ENCODE data around the gene SEC24C. TPM values are rescaled to one million over a fixed set of nuclear protein-coding genes. Genes with fewer than 3 reads are reported as not detected.

SEC24C gene
- polyA plus RNA-seq, 4 donors, result 54.4 to 70.3 (median 66.7) TPM

- no peak for DNase-seq (ENCODE audit: low read depth in 4 of 4, low spot score in 3 of 4)
Measured at GRCh38 chr10:73809061-73809818, 65.1 kb downstream of the SEC24C start.

- no peak for DNase-seq (ENCODE audit: low read depth in 4 of 4, low spot score in 3 of 4)
Measured at GRCh38 chr10:73810358-73810734, 66.2 kb downstream of the SEC24C start.

GRCh38 chr10:73810735-73811465, 66.7 kb downstream of the SEC24C start:
- no peak for DNase-seq (ENCODE audit: low read depth in 4 of 4, low spot score in 3 of 4)

GRCh38 chr10:73812657-73813056, 68.5 kb downstream of the SEC24C start:
- no peak for DNase-seq (ENCODE audit: low read depth in 4 of 4, low spot score in 3 of 4)

DNA sequence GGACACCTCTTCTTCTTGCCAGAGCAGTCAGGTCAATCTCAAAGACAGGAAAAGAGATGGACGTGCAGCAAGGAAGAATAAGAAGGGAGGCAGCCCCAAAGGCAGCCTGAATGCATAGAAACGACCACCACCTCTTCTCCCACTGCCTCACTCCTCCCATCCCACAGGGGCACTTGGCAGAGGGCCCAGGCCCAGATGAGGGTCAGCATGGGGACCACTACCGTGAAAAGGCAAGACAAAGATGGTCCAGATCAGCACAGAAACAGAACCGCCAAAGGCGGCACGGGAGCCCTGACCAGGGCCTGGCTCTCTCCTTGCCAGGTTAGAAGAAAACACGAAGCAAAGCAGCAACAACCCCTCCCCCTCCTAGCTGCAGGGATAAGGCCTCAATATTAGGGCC, 69.2 kb downstream of the SEC24C start:
- no peak for DNase-seq (ENCODE audit: low read depth in 4 of 4, low spot score in 3 of 4)

DNA sequence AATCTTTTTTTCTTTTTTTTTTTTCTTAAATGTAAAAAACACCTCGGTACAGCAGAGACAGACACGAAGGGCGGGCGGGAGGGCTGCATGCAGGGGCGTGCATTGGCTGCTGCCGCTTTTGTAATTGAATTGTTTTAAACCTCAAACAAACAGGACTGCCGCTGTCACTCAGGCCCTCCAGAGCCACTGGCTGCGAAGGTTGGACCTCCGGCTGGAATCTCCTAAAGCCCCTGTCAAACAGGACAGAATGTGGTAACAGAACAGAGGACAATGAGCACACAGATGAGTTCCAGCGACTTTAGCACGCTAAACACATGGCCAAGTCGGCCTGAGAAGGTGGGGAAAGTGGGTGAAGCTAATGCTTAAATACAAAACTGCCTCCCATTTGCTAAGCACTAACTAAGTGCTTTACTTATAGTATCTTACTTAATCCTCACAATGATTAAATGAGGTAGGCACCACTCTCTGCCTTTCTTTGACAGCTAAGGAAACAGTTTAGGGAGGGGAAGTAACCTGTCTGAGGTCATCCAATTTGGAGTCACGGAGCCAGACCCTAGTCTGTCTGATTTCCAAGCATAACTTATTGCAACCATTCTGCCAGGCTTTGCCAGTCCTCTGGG, 70.2 kb downstream of the SEC24C start:
- no peak for DNase-seq (ENCODE audit: low read depth in 4 of 4, low spot score in 3 of 4)

DNA sequence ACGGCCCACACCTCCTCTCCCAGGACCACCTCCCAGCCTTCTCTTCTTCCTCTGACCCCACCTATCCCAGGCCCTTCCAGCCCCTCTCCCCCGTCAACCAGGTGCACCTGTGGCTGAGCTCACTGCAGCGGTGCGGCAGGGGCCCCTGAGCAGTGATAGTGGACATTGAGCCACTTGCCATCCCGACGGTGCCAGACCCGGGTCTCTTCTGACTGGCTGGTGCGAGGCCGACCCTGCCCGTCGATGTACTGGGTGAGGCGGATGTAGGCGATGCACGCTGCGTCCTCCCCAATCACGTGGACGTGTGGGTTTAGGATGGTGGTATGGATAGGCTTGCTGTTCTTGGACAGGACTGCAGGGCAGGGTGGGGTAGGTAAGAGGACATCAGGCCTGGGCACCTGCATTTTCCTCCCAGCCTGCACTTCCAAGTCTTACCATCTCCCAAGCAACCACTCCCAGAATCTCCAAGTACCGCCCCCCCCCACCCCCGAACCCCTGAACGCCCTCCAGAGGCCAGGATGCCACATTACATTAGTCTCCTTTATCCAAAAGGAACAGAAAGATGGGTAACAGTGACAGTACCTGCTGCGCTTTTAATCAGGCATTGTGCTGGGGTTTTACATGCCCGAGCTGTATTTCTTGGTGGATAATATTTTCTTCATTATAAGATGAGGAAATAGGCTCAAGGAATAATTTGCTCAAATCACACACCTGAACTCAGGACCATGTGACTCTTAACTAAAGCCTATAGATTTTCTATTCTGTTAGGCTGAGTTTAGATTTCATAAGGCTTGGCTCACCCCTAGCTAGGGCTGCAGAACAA, 70.9 kb downstream of the SEC24C start:
- DNase-seq (ENCODE audit: low read depth in 4 of 4, low spot score in 3 of 4), result no peak

GRCh38 chr10:73815719-73816030, 71.5 kb downstream of the SEC24C start:
- no peak for DNase-seq (ENCODE audit: low read depth in 4 of 4, low spot score in 3 of 4)

DNA sequence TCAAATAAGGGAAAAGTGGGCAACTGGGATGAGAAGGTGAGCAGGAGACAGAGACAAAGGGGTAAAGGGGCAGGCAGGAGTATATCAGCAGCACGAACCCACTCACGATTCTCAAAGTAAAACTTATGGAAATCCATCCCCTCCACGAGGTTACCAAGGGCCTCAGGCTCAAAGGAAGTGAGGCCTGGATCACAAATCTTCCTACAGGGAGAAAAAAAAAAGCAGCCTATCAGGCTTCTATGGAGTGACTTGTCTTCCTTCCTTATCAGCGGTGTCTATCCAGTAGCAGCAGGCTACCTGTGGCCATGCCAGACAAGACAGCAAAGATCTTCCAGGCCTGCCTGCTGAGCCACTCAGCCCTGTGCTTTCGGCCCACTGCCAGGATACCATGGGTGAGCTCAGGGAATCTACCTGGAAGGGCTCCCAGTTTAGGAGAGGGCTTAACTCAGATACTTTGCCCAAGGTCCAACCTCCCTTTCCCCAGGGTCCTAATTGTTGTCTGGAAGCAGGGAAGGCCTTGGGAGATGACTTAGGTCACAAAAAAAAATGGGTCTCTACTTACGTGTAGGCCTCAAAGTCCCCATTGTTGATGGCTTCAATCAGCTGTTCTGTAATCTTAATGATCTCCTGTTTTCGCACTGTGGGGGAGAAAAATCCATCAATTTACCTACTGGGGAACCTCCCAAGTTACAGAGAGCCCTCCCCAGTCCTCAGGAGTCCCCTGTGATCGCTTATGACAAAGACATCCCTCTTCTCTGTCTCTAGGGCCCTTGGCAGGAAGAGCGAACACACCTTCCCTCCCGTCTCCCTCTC, 73.0 kb downstream of the SEC24C start:
- DNase-seq (ENCODE audit: low read depth in 4 of 4, low spot score in 3 of 4), result no peak

GRCh38 chr10:73817826-73818225, 73.7 kb downstream of the SEC24C start:
- no peak for DNase-seq (ENCODE audit: low read depth in 4 of 4, low spot score in 3 of 4)

- no peak for DNase-seq (ENCODE audit: low read depth in 4 of 4, low spot score in 3 of 4)
Measured at GRCh38 chr10:73818402-73818801, 74.2 kb downstream of the SEC24C start.

DNA sequence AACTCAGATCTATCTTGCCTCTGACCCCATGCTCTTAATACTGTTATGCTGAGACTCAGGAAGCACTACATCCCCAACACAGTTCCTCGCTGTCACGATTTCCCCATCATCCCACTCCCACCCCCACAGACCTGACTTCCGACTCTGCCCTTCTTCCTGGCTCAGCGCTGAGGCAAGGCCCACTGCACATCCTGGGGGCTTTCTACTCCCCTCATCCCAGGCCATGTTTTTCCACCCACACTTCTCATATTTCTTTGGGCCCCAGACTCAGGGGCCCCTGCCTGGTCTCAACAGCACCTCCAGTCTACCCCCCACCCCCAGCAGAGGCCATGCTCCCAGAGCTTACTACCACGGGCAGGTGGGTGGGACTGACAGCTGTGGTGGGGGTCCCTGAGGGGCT, 74.9 kb downstream of the SEC24C start:
- DNase-seq (ENCODE audit: low read depth in 4 of 4, low spot score in 3 of 4), result no peak

GRCh38 chr10:73819513-73820093, 75.4 kb downstream of the SEC24C start:
- no peak for DNase-seq (ENCODE audit: low read depth in 4 of 4, low spot score in 3 of 4)

Other genes with a start within 250 kb of the SEC24C start
- 10 to 100 TPM; 70.6 to 87.0 (median 71.7) TPM for gene PPP3CB, start 248.3 kb upstream of the SEC24C start, polyA plus RNA-seq (ENCODE audit: insufficient read length in 4 of 4)
- gene USP54, start 153.0 kb upstream of the SEC24C start, polyA plus RNA-seq (ENCODE audit: insufficient read length in 4 of 4), result 10 to 100 TPM; 16.7 to 40.2 (median 33.9) TPM
- gene MYOZ1, start 102.9 kb upstream of the SEC24C start, polyA plus RNA-seq (ENCODE audit: insufficient read length in 4 of 4), result 1 to 10 TPM; 1.4 to 5.8 (median 4.5) TPM
- under 1 TPM; 0.19 to 0.81 (median 0.48) TPM for gene SYNPO2L, start 88.3 kb upstream of the SEC24C start, polyA plus RNA-seq (ENCODE audit: insufficient read length in 4 of 4)
- 10 to 100 TPM in 3 of 4 donors, 1 to 10 TPM in 1; 4.8 to 32.9 (median 12.8) TPM for gene AGAP5, start 46.3 kb upstream of the SEC24C start, polyA plus RNA-seq (ENCODE audit: insufficient read length in 4 of 4)
- 10 to 100 TPM; 31.6 to 54.2 (median 48.5) TPM for gene CHCHD1, start 37.7 kb downstream of the SEC24C start, polyA plus RNA-seq (ENCODE audit: insufficient read length in 4 of 4)
- 100 to 1,000 TPM in 2 of 4 donors, 10 to 100 TPM in 2; 88.4 to 128 (median 102) TPM for gene ZSWIM8, start 41.2 kb downstream of the SEC24C start, polyA plus RNA-seq (ENCODE audit: insufficient read length in 4 of 4)
- gene NDST2, start 67.2 kb downstream of the SEC24C start, polyA plus RNA-seq (ENCODE audit: insufficient read length in 4 of 4), result 10 to 100 TPM; 24.1 to 37.1 (median 31.9) TPM
- gene CAMK2G, start 130.2 kb downstream of the SEC24C start, polyA plus RNA-seq (ENCODE audit: insufficient read length in 4 of 4), result 10 to 100 TPM; 20.0 to 32.1 (median 22.8) TPM
- gene PLAU, start 166.8 kb downstream of the SEC24C start, polyA plus RNA-seq (ENCODE audit: insufficient read length in 4 of 4), result 10 to 100 TPM; 10.7 to 29.5 (median 21.5) TPM

Measured in left renal pelvis (tissue), 4 donors.